ENCODE measurements around the gene NCR1. TPM values are rescaled to one million over a fixed set of nuclear protein-coding genes. Genes with fewer than 3 reads are reported as not detected.
"Not testable (repeated sequence)": the region's sequence is repeated elsewhere in the genome, so short reads cannot be mapped to it uniquely, and the experiment has no call there.

The NCR1 gene
- polyA plus RNA-seq, 2 of the 4 experiments (the other 2 are of a cell fraction): not detected

DNA sequence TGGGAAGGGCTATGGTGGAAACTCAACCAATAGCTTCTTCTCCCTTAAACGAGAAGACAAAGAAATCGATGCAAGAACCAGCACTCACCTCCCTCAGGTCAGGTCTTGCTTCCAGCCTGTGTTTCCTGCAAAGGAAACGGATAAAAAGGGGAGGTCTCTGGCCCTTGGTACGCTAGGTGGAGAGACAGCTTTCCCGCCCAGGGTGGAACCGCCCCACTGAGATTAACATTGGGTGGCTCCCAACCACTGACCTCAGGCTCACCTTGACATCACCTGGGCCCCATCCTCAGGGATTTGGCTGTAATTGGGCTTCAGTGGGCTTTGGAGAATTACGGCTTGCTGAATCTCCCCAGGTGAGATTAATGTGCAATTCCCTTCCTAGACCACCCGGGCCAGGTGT lies 41.4 kb downstream of the NCR1 start, which contains the start of gene NLRP7:
TSS of gene NLRP7 (minus strand) at position 150 of the 400 bp plus-strand sequence.
- 68% methylated on average over 8 of the region's 8 CpGs for WGBS (ENCODE audit: missing lambda C conversion rate)
- no peak within 1 kb of the TSS for H3K4me3 ChIP-seq
- no peak for DNase-seq (ENCODE audit: low read depth in 1 of 2, low spot score in 1 of 2)
- no peak for ATAC-seq
- no peaks in the 10 kb centered on the region for H3K4me1 ChIP-seq
- ChIA-PET CTCF (interaction anchor here (0.6 to 1.6 kb wide), 4 partner anchors 13 to 1018 kb away, joined by 3 to 5 read pairs (median 4); no protein-coding TSS in a partner anchor), POLR2A (no interaction called here)
- no peak for FAIRE-seq
- no peak within 1 kb of the TSS for H3K27ac ChIP-seq
- no peak for TF ChIP-seq HDAC2 (IDR thresholded peaks at IDR 0.05)
- no peak for TF ChIP-seq ZFP36 (IDR thresholded peaks at IDR 0.05; ENCODE audit: borderline replicate concordance, partially characterized antibody)
- TF ChIP-seq GATA3 (IDR thresholded peaks at IDR 0.05; ENCODE audit: borderline replicate concordance): no peak
- TF ChIP-seq TFCP2L1 (CRISPR knock-in tag; IDR thresholded peaks at IDR 0.05): no peak
- no peak for TF ChIP-seq NR3C1 (IDR thresholded peaks at IDR 0.05)
- TF ChIP-seq EP300 (IDR thresholded peaks at IDR 0.05): no peak
- TF ChIP-seq CBX2 (IDR thresholded peaks at IDR 0.05; ENCODE audit: borderline replicate concordance, low read depth): no peak
- TF ChIP-seq, protein P1, sequence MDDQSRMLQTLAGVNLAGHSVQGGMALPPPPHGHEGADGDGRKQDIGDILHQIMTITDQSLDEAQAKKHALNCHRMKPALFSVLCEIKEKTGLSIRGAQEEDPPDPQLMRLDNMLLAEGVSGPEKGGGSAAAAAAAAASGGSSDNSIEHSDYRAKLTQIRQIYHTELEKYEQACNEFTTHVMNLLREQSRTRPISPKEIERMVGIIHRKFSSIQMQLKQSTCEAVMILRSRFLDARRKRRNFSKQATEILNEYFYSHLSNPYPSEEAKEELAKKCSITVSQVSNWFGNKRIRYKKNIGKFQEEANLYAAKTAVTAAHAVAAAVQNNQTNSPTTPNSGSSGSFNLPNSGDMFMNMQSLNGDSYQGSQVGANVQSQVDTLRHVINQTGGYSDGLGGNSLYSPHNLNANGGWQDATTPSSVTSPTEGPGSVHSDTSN (IDR thresholded peaks at IDR 0.05): no peak
- TF ChIP-seq, protein P2, sequence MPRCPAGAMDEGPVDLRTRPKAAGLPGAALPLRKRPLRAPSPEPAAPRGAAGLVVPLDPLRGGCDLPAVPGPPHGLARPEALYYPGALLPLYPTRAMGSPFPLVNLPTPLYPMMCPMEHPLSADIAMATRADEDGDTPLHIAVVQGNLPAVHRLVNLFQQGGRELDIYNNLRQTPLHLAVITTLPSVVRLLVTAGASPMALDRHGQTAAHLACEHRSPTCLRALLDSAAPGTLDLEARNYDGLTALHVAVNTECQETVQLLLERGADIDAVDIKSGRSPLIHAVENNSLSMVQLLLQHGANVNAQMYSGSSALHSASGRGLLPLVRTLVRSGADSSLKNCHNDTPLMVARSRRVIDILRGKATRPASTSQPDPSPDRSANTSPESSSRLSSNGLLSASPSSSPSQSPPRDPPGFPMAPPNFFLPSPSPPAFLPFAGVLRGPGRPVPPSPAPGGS (IDR thresholded peaks at IDR 0.05): no peak
- TF ChIP-seq SMC3 (IDR thresholded peaks at IDR 0.05): no peak
- no peak for TF ChIP-seq CEBPB (IDR thresholded peaks at IDR 0.05)
- no peak for TF ChIP-seq EHMT2 (IDR thresholded peaks at IDR 0.05; ENCODE audit: low read depth)
- TF ChIP-seq MAFK (IDR thresholded peaks at IDR 0.05; ENCODE audit: partially characterized antibody): no peak
- TF ChIP-seq, protein P3, sequence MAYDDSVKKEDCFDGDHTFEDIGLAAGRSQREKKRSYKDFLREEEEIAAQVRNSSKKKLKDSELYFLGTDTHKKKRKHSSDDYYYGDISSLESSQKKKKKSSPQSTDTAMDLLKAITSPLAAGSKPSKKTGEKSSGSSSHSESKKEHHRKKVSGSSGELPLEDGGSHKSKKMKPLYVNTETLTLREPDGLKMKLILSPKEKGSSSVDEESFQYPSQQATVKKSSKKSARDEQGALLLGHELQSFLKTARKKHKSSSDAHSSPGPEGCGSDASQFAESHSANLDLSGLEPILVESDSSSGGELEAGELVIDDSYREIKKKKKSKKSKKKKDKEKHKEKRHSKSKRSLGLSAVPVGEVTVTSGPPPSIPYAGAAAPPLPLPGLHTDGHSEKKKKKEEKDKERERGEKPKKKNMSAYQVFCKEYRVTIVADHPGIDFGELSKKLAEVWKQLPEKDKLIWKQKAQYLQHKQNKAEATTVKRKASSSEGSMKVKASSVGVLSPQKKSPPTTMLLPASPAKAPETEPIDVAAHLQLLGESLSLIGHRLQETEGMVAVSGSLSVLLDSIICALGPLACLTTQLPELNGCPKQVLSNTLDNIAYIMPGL (CRISPR knock-in tag; IDR thresholded peaks at IDR 0.05; ENCODE audit: borderline replicate concordance): no peak
- no peak for TF ChIP-seq NFE2L2 (conservative IDR thresholded peaks at IDR 0.05; ENCODE audit: low read length)
- no peak for TF ChIP-seq JUN (IDR thresholded peaks at IDR 0.05)
- no peak for TF ChIP-seq PHF8 (IDR thresholded peaks at IDR 0.05; ENCODE audit: borderline replicate concordance, low read depth)
- TF ChIP-seq RNF2 (IDR thresholded peaks at IDR 0.05; ENCODE audit: borderline replicate concordance, low read depth): no peak
- no peaks in the 10 kb centered on the region for H3K9me3 ChIP-seq
- no peak within 1 kb of the TSS for H3K4me2 ChIP-seq

DNA sequence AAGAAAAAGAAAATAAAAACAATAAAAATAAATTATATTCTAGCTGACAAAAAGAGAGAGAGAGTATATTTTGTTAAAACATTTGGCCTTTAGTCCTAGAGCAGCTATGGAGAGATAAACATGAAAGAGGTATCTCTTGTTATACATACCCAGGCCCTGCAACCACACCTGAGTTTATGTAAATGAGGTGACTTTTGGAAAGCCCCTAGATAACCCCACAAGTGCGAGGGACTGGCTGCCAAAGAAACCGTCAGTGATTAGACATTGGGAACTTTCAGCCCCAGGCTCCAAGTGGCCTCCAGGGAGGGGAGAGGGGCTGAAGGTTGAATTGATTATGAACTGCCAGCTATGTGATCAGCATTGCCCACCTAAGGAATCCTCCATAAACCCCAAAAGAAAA lies 43.5 kb downstream of the NCR1 start:
- no peak for DNase-seq (ENCODE audit: low read depth in 1 of 2, low spot score in 1 of 2)
- FAIRE-seq: no peak
- WGBS (ENCODE audit: missing lambda C conversion rate): 34% methylated on average over 2 of the region's 2 CpGs

DNA sequence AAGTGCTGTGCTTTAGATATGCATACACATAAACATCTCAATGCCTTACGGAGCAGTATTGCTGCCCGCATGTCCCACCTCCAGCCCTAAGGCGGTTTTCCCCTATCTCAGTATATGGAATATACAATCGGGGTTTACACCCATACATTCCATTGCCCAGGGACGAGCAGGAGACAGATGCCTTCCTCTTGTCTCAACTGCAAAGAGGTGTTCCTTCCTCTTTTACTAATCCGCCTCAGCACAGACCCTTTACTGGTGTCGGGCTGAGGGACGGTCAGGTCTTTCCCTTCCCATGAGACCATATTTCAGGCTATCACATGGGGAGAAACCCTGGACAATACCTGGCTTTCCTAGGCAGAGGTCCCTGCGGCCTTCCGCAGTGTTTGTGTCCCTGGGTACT lies 44.6 kb downstream of the NCR1 start:
- WGBS (ENCODE audit: missing lambda C conversion rate): 61% methylated on average over 10 of the region's 10 CpGs
- FAIRE-seq; H3K9me3 ChIP-seq; DNase-seq (ENCODE audit: low read depth in 1 of 2, low spot score in 1 of 2); H3K4me3 ChIP-seq; POLR2A ChIA-PET; ATAC-seq; CTCF ChIA-PET; H3K4me2 ChIP-seq; H3K27ac ChIP-seq; H3K4me1 ChIP-seq: not testable (repeated sequence)

More for the DNA sequence above, 43.5 kb downstream of the NCR1 start:
- no peak for ATAC-seq
- Histone ChIP-seq H3K9me3 (no peaks in the 10 kb centered on the region), H3K4me3 (no peak overlapping the region), H3K4me2 (no peak overlapping the region), H3K27ac (no peak overlapping the region), H3K4me1 (no peaks in the 10 kb centered on the region)
- ChIA-PET CTCF (no interaction called here), POLR2A (no interaction called here)
- TF ChIP-seq SMC3 (IDR thresholded peaks at IDR 0.05): no peak
- no peak for TF ChIP-seq TFCP2L1 (CRISPR knock-in tag; IDR thresholded peaks at IDR 0.05)

Data from A549 (cell line).